Stimulated activated CD4-positive, alpha-beta T cell treated with anti-CD3 and anti-CD28 coated beads, Interleukin-2, amount 100 ng/mL, for 4 hours (primary cell): ENCODE data around the gene CD6.
A peak's percentile ranks its signal among the peaks of the same experiment; 100 is the strongest.

ENCODE experiments used
- DNase-seq: peaks from one replicate; pipeline ENCODE4 v3.0.0-alpha.2; 2020; ENCODE audit warnings: low read depth

The CD6 gene

GRCh38 chr11:60984149-60984548 is 12.7 kb downstream of the CD6 start:
- DNase-seq = no peak

GRCh38 chr11:60984636-60985035 is 13.2 kb downstream of the CD6 start:
- no peak for DNase-seq

- no peak for DNase-seq
Observed at GRCh38 chr11:60985501-60985900, 14.0 kb downstream of the CD6 start.

GRCh38 chr11:60985991-60986915 is 14.8 kb downstream of the CD6 start:
- peak; percentile 90 for DNase-seq

GRCh38 chr11:60987577-60988277 is 16.2 kb downstream of the CD6 start:
- DNase-seq = peak; percentile 49

- no peak for DNase-seq
Observed at GRCh38 chr11:60988658-60989057, 17.2 kb downstream of the CD6 start.

- DNase-seq = no peak
Observed at GRCh38 chr11:60989093-60989650, 17.7 kb downstream of the CD6 start.

- DNase-seq = no peak
Observed at GRCh38 chr11:60991457-60991856, 20.0 kb downstream of the CD6 start.

- no peak for DNase-seq
Observed at GRCh38 chr11:60992842-60993409, 21.4 kb downstream of the CD6 start.

GRCh38 chr11:60993615-60994014 is 22.1 kb downstream of the CD6 start:
- DNase-seq = no peak

- DNase-seq = no peak
Observed at GRCh38 chr11:60994541-60995080, 23.1 kb downstream of the CD6 start.

- DNase-seq = no peak
Observed at GRCh38 chr11:60995798-60996197, 24.3 kb downstream of the CD6 start.

GRCh38 chr11:60996381-60997138 is 25.1 kb downstream of the CD6 start:
- DNase-seq = no peak

GRCh38 chr11:61000426-61000825 is 28.9 kb downstream of the CD6 start:
- no peak for DNase-seq

GRCh38 chr11:61001931-61002330 is 30.5 kb downstream of the CD6 start:
- no peak for DNase-seq

- DNase-seq = no peak
Observed at GRCh38 chr11:61002598-61002997, 31.1 kb downstream of the CD6 start.

- no peak for DNase-seq
Observed at GRCh38 chr11:61004180-61004611, 32.7 kb downstream of the CD6 start.

GRCh38 chr11:61004761-61005181 is 33.3 kb downstream of the CD6 start:
- no peak for DNase-seq

GRCh38 chr11:61007383-61007955 is 36.0 kb downstream of the CD6 start:
- DNase-seq = no peak

GRCh38 chr11:61007956-61008896 is 36.7 kb downstream of the CD6 start:
- DNase-seq = no peak
